GM15510 (cell line): ENCODE data around the gene FMNL2.

Source experiments
- POLR2A ChIP-seq: IDR thresholded peaks from 3 replicates; pipeline ENCODE4 v1.6.1; 2011; ENCODE audit warnings: borderline replicate concordance; ENCODE audit not compliant: insufficient read length; ENCODE audit errors: extremely low read depth

The FMNL2 gene

GRCh38 chr2:152587187-152587947 is 252.4 kb downstream of the FMNL2 start:
- no peak for TF ChIP-seq POLR2A

DNA sequence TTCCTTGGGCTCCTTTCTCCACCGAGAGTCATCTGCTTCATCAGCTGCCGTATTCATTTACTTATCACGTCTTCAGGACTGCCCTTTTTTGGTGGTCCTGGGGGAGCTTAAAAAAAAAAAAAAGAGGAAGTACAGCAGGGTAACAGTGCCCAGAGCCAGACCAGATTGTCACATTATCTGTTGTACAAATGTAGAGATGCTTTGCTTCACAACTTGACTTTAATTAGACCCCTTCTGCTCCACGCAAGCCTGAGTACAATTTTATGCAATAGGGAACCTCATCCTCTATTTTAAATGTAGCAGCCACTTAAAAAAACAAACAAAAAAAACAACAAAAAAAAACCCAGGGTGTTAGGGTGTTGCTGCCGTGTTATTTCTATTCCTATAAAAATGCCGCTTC is 254.0 kb downstream of the FMNL2 start:
- no peak for TF ChIP-seq POLR2A

DNA sequence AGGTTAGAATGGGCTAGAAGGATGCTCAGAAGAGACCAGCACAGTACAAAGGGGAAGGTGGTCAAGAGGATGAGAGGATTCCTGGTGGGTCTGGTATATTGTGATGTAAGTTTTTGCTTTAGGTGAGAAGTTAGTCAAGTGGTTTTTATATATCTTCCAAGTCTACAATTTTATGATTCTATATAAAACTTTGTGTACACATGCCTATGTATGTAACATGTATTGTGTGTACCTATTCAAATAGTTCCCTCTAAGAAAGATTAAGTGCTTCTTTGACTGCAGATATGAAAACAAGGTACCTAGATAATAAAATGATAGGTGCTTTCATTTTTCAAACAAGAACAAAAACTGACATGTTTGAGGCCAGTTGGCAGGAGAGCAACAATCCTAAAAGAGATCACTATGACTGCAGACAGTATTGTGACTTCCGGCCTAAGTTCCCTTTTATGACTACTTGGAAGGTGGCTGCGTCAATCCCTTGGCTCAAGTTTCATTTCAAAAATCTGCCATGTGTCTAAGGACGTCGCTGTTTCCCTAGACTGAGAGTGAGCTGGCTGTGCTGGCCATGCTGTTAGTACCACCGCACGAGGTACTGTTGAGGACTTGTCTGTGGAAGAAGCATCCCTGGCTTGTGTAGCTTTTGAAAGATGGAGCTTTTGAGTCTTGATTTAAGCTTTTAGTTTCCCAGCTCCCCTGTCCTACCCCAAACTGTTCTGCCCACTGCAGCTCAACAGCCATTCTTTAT is 259.2 kb downstream of the FMNL2 start:
- TF ChIP-seq POLR2A = no peak

GRCh38 chr2:152594792-152595191 is 259.8 kb downstream of the FMNL2 start:
- TF ChIP-seq POLR2A = no peak

GRCh38 chr2:152598975-152599759 is 264.2 kb downstream of the FMNL2 start:
- TF ChIP-seq POLR2A = no peak

GRCh38 chr2:152600051-152600657 is 265.2 kb downstream of the FMNL2 start:
- TF ChIP-seq POLR2A = no peak

GRCh38 chr2:152600697-152601096 is 265.7 kb downstream of the FMNL2 start:
- no peak for TF ChIP-seq POLR2A

GRCh38 chr2:152602750-152603149 is 267.8 kb downstream of the FMNL2 start:
- TF ChIP-seq POLR2A = no peak

DNA sequence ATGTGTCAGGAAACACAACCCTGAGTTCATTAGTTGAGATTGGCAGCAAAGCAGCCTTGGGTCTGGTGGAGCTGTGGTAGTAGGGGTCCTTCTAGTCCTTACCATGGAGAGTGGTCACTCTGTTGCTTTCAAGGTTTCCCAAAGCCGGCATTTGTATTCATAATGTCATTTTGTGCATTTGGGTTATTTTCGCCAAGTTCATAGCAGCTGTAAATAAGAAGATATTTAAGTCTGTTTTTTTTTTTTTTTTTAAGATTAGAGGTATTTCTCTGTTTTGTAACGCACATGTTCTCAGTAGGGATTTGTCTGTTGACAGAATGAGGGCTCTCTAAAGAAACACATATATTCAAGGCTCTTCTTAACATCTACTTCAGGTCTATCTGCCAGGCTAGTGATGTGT is 268.2 kb downstream of the FMNL2 start:
- no peak for TF ChIP-seq POLR2A

DNA sequence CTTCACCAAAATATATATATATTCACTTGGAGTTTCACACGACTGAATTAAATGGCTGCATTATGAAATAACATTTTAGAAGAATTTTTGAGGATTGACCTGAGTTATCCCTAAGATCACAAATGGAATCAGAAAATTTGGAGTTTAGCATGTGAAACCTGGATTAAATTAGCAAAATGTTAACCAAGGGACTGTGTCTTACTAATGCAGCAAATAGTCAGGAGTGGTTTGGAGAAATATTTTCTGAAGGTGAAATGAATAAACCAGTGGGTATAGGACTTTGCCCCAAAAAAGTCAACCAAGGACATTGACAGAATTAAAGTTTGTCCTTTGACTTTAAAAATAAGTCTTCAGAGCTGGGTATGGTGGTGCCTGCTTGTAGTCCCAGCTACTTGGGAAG is 271.1 kb downstream of the FMNL2 start:
- no peak for TF ChIP-seq POLR2A

DNA sequence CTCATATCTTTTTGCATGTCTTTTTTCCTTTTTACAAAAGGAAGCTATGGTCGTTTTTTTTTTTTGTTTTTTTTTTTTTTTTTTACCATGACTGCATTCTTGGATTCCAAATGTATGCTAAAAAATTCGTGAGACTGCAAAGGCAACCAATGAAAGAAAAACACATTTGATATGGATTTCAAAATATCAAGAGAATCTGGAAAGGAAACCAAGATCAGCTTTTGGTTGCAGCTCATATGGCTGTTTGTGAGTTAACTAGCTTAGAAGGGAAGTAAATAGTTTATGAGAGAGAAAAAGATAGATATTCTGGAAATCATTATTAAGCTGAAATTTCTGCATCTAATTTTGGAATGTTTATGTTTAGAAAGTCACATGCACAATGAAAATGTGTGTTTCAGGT is 272.0 kb downstream of the FMNL2 start:
- TF ChIP-seq POLR2A = no peak

DNA sequence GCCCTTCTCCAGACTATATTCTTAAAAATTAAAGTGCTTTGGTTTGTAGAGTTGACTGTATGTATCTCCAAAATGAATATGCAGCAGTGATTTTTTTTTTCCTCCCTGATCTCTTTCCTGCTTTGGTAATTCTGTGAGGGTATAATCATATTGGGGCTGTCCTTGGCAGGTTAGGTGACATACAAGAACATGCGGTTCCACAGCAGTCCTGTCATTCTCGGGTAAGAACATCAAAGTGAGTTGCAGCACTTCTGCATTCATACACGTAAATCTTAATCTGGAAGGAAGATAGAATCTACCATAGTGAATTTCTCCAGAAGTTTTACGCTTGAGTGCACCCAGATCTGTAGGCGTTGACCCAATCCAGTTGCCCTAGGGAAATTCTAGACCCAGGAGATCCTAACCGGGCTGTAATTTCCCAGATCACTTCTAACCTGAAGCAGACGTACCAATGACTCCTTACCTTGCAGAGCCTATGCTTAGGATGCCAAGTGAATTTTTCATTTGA is 272.9 kb downstream of the FMNL2 start:
- no peak for TF ChIP-seq POLR2A

DNA sequence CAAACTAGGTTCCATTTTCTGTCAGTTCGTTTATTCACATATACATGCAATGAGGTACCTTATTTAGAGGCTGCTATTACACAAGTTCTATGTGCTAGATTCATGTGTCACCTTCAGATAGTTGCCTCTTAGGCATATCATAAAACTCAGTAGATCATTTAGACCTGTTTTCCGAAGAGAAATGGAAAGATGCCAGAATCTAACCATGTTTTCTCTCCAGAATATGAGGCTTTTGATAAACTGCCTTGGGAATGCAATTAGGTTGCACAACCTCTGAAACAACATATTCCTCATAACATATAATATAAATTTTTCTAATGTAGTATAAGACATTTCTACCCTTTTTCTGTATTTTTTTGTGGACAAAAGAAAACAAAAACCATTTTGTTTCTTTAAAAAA is 274.2 kb downstream of the FMNL2 start:
- no peak for TF ChIP-seq POLR2A

DNA sequence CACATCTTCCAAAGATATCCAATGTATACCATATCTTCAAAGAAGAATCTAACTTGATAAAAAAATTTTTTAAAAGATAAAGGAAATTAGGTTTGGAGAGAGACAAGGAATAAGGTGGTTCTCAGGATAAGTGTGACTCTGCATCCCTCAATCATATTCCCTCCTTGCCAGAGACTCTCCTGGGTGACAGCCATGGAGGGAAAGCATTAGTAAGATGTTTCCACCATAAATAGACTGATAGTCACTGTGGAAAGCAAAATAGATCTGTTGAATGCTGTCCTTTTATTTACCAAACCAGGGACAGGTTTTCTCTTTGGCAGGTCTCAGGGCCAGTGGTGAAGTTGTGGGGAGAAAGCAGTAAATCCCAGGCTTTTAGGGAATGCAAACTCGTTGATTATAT is 274.7 kb downstream of the FMNL2 start:
- no peak for TF ChIP-seq POLR2A
